NB4 (cell line): ENCODE data around the gene CIITA.

Source experiments
- DNase-seq: peaks from one replicate; pipeline ENCODE4 v3.0.0; 2010; ENCODE audit warnings: low read depth
- H3K4me3 ChIP-seq: one replicate; pipeline ENCODE4 v1.5.1; 2011; ENCODE audit warnings: mild to moderate bottlenecking, low read depth, low read length, moderate library complexity
- MYC ChIP-seq: IDR thresholded peaks from 2 replicates; pipeline ENCODE4 v1.6.1; 2011; ENCODE audit warnings: low read depth, low read length
- POLR2A ChIP-seq: IDR thresholded peaks from 2 replicates; pipeline ENCODE4 v1.6.1; 2011; ENCODE audit warnings: mild to moderate bottlenecking; ENCODE audit not compliant: insufficient read length; ENCODE audit errors: extremely low read depth
- TF ChIP-seq, protein P1 (sequence below): IDR thresholded peaks from 2 replicates; pipeline ENCODE4 v1.6.1; 2011; ENCODE audit warnings: low read depth, low read length
- TF ChIP-seq, protein P2 (sequence below): IDR thresholded peaks from one replicate; pipeline ENCODE4 v1.5.1; 2012; ENCODE audit warnings: low read depth, low read length

The CIITA gene

DNA sequence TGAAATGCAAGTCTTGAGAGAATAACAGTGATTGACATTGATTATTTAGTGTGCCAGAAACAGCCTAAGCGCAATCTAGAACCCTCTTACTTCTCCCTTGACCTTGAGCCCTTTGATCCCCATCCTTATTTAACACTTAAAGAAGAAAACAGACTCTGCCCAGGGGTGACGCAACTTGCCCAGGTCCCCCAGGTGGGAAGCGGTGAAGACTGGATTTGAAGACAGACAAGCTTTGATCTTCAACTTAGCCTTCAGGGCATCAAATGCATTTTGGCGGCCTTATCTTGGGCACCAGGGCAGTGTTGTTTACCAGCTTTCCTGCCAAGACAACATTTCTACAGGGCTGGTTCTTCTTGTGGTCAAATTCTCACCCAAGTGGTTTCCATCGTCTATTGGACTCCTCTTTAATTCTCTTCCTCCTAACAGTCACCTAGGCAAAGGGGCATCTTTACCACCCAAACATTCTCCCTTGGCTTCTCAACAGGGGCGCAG is 8.9 kb upstream of the CIITA start:
- TF ChIP-seq, protein P1, sequence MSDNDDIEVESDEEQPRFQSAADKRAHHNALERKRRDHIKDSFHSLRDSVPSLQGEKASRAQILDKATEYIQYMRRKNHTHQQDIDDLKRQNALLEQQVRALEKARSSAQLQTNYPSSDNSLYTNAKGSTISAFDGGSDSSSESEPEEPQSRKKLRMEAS, result no peak
- TF ChIP-seq MYC (no peak), POLR2A (no peak)
- DNase-seq, result no peak
- no peak overlapping the region for H3K4me3 ChIP-seq

DNA sequence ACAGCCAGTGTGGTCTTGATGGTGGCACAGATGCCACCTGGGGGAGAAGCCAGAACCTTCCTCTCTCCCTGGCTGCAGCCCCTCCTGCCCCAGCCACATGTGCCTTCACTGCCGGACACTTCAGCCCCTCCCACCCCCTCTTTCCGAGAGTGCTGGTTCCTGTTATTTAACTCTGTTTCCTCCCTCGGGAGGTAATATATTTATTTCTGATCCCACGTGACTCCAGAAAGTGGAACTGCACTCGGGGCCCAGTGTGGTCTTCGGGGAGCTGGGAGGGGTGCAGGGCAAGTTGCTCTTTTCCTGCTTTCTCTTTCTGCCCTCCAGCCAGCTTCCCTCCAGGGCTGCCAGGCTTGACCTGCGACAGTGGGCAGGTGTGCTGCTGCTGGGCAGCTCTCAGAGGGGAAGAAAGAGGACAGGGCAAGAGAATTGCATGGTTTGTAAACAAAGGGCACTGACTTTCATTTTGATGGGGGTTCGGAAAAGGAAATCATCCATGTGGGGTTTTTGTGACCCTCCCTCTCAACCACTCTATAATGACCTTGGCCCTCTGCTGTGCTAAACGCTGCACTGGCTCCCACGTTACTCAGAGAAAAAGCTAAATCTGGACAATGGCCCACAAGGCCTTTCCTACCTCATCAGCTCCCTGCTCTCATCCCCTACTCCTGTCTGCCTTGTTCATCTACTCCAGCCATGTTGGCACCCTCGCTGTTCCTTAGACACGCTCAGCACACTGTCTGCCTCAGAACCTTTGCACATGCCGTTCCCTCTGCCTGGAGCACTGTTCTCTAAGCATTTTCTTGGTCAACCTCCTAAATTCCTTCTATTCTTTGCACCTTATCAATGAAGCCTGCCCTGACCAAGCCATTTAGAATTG is 8.2 kb upstream of the CIITA start:
- peak; percentile 92 for DNase-seq
- TF ChIP-seq POLR2A (no peak), MYC (peak; percentile 61; the same call in 1 of the 2 replicates)
- TF ChIP-seq, protein P1, result peak; percentile 92
- H3K4me3 ChIP-seq, result peak overlapping the region; percentile 52

DNA sequence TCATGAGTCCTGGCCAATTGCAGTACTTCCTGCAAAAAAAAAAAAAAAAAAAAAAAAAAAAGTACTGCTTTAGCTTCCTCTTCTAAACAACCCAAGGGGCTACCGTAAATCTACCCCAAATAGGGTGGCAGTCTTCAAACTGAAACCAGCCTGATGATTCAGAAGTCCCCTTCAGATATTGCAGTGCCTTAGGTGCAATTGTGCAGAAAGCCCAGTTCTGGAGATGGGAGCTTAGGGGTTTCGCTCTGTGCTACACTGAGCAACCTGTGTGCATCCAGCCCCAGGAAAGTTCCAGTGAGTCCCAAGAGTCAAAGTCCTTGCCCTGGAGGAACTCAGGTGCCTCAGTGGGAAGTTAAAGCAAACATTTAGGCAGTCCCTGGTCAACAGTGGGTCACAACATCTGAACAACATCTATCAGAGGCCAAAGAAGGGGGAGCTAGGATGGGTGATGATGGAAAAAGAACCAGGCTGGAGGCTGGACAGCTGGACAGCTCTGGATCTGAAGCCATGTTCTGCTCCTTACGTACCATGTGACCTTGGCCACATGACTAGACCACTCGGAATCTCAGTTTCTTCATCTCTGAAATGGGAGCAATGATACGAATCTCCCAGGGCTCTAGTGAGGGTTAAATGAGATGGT is 6.7 kb upstream of the CIITA start:
- TF ChIP-seq MYC, result no peak
- TF ChIP-seq, protein P1, result peak; percentile 52
- DNase-seq, result peak; percentile 76
- H3K4me3 ChIP-seq, result no peak overlapping the region

DNA sequence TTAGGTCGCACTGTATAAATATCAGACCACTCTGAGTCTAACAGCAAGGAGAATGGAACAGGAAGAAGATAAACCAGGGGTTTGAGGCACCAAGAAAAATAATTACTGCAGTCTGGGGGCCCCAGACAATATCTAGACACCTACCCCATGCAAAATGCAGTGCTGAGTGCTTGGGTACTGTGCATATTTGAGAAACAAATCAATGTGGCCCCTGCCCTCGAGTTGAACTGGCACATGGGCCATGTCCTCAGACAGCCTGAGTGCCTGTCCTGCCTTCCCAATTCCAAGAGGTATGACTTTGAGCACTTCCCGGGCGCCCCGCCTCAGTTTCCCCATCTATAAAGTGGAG is 6.2 kb upstream of the CIITA start:
- no peak overlapping the region for H3K4me3 ChIP-seq
- no peak for DNase-seq
- TF ChIP-seq MYC (no peak), POLR2A (no peak)
- TF ChIP-seq, protein P2, sequence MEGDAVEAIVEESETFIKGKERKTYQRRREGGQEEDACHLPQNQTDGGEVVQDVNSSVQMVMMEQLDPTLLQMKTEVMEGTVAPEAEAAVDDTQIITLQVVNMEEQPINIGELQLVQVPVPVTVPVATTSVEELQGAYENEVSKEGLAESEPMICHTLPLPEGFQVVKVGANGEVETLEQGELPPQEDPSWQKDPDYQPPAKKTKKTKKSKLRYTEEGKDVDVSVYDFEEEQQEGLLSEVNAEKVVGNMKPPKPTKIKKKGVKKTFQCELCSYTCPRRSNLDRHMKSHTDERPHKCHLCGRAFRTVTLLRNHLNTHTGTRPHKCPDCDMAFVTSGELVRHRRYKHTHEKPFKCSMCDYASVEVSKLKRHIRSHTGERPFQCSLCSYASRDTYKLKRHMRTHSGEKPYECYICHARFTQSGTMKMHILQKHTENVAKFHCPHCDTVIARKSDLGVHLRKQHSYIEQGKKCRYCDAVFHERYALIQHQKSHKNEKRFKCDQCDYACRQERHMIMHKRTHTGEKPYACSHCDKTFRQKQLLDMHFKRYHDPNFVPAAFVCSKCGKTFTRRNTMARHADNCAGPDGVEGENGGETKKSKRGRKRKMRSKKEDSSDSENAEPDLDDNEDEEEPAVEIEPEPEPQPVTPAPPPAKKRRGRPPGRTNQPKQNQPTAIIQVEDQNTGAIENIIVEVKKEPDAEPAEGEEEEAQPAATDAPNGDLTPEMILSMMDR, result no peak

DNA sequence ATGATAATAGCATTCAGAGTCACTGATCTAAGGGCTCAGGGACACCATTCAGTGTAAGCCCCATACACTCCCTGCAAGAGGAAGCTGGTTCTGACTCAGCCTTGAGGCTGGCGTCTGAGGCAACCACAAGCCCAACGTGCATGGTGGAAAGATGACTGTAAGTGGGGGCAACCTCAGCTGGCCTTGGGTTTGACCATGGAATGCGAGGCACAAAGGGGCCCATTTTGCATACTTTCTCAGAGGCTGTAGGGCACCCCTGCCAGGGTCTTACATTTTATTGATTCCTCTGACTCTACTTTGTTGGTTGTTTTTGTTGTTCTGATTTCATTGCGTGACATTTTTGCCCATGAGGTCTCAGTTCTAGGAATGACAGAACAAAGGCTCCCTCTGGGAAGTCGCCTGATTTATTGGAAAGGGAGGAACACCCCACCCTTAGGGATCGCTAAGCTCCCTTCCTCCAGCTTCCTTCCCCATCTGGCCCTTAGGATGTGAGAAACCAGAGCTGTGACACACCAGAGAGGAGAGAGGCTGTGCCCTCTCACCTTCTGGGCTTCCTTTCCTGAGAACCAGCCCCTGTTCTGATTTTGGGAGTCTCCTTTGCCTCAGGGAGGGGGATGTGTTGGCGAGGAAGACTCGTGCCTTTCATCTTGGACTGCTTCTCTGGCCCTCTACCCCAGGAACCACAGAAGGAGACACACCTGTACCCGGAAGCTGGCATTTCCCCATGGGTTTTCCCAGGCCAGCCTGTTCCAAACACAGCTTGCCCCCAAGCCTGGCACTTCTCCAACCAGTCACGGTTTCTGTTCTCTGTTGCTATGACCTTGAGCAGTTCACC is 5.6 kb upstream of the CIITA start:
- no peak overlapping the region for H3K4me3 ChIP-seq
- peak; percentile 93 for DNase-seq
- TF ChIP-seq, protein P1, result peak; percentile 72; the same call in 1 of the 2 replicates
- TF ChIP-seq MYC (peak; percentile 61; the same call in 1 of the 2 replicates), POLR2A (no peak)
- TF ChIP-seq, protein P2, result no peak

DNA sequence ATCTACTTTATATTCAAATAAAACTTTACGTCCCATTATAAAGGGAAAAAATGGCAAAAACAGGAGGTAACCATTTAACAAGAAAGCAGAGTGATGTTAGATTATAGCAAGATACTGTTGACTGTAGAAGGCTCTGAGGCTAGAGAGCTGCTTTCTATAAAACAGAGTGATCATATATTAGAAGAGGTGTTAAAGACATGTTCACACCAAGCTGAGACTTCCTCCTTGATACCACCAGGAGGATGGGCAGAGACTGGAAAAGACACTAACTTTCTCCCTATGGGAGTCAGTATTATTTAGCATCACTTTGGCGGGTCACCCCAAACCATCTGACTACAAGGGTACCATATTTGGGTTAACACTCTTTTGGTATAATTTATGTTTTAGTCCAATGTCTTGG is 687 bp upstream of the CIITA start:
- no peak overlapping the region for H3K4me3 ChIP-seq
- TF ChIP-seq, protein P1, result no peak
- TF ChIP-seq, protein P2, result no peak
- no peak for TF ChIP-seq POLR2A
- no peak for DNase-seq
